Activated CD4-positive, alpha-beta memory T cell treated with anti-CD3 and anti-CD28 coated beads for 36 hours (primary cell): ENCODE measurements around the gene PML. TPM values are rescaled to one million over a fixed set of nuclear protein-coding genes. Genes with fewer than 3 reads are reported as not detected.
A peak's percentile ranks its signal among the peaks of the same experiment; 100 is the strongest.
"Not testable (repeated sequence)": the region's sequence is repeated elsewhere in the genome, so short reads cannot be mapped to it uniquely, and the experiment has no call there.

Experiments
- CTCF ChIA-PET: fragments of 350-600 bp; sonication (Branson Sonifier 250); formaldehyde crosslinking; loops from one replicate; lab custom pipeline; 2021; ENCODE audit warnings: antibody characterized with exemption, inconsistent platforms; lab: Charles Lee
- POLR2A ChIA-PET: fragments of 350-600 bp; sonication (Branson Sonifier 250); formaldehyde crosslinking; loops from one replicate; lab custom pipeline; 2021; ENCODE audit warnings: antibody characterized with exemption; lab: Charles Lee
- DNase-seq: peaks from one replicate; pipeline ENCODE4 v3.0.0-alpha.2; 2020
- H3K27ac Mint-ChIP-seq: one replicate; pipeline ENCODE4 v1.8.0; 2021; ENCODE audit warnings: mixed read lengths
- H3K27me3 Mint-ChIP-seq: one replicate; pipeline ENCODE4 v1.8.0; 2021; ENCODE audit warnings: mixed read lengths
- H3K36me3 Mint-ChIP-seq: one replicate; pipeline ENCODE4 v1.8.0; 2021; ENCODE audit warnings: mixed read lengths
- H3K4me1 Mint-ChIP-seq: one replicate; pipeline ENCODE4 v1.8.0; 2021; ENCODE audit warnings: low read depth, mixed read lengths
- H3K4me3 Mint-ChIP-seq: one replicate; pipeline ENCODE4 v1.8.0; 2021; ENCODE audit warnings: mild to moderate bottlenecking, mixed read lengths
- H3K9me3 Mint-ChIP-seq: one replicate; pipeline ENCODE4 v1.8.0; 2021; ENCODE audit warnings: mixed read lengths
- intact Hi-C: fragments of 100-400 bp; cut with micrococcal nuclease; formaldehyde crosslinking; loops from one replicate; pipeline ENCODE4 v1.15.1; 2023
- total RNA-seq, 2 experiments: library from RNA; stranded (reverse); gene quantifications; one replicate each; pipeline ENCODE4 v1.2.3, GENCODE V29; 2021

Gene PML
- total RNA-seq, 2 experiments from 2014 or later, result 67.6 to 69.8 TPM

DNA sequence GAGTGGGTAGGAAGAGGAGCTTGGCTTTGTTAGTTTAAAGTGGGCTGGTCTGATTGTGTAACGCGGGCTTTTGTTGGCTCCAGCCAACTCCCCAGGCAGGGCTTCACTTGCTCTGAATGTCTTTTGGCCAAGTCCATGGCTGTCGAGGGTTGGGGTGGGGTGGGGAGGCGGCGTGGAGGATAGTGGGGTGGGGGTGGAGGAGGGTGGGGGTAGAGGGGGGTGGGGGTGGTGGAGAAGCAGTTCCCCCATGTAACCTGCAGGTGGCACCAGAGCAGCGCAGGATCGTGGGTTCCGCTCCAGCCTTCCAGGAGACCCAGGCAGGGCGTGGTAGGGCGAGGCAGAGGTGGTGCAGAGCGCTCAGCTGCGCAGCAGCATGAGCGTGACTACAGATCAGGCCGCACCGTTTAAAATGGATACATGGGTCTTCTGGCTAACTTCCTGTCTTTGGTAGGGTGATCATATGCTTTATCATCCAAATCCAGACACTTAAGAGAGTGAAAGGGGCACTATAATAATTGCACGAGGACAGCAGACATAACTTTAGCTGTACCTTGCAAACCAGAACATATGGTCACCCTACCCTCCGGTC lies 59.5 kb downstream of the PML start:
- no peaks in the 10 kb centered on the region for H3K27me3 Mint-ChIP-seq
- DNase-seq, result peak; percentile 83
- ChIA-PET POLR2A (no interaction called here), CTCF (interaction anchor here (0.6 to 4.3 kb wide), 17 partner anchors 9 to 272 kb away, joined by 3 to 28 read pairs (median 5); partner anchors contain the start of genes ISLR2 and PML)
- no peaks in the 10 kb centered on the region for H3K9me3 Mint-ChIP-seq
- intact Hi-C loops, result loop anchor here (5.0 kb wide), 2 partner anchors 73 to 268 kb away; no protein-coding TSS in a partner anchor
- no peak overlapping the region for H3K27ac Mint-ChIP-seq
- no peaks in the 10 kb centered on the region for H3K36me3 Mint-ChIP-seq
- no peak overlapping the region for H3K4me3 Mint-ChIP-seq
- H3K4me1 Mint-ChIP-seq, result peaks cover 5% of the 10 kb centered on the region

DNA sequence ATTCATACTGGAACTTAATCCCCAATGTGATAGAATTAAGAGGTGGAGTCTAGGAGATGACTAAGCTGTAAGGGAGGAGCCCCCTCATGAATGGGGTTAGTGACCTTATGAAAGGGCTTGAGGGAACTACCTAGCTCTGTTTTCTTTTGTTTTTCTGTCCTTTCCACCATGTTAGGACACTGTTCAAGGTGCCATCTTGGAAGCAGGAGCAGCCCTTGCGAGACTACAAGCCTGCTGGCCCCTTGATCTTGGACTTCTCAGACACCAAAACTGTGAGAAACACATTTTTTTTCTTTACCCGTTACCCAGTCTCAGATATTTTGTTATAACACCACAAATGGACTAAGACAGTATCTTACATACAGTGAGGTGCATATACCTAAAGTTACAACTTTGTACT lies 61.3 kb downstream of the PML start:
- peaks cover 14% of the 10 kb centered on the region for H3K4me1 Mint-ChIP-seq
- intact Hi-C loops, result no loop called here
- no peak overlapping the region for H3K4me3 Mint-ChIP-seq
- ChIA-PET CTCF (interaction anchor here (2.4 kb wide), 1 partner anchor 264 kb away, joined by 10 read pairs; no protein-coding TSS in a partner anchor), POLR2A (no interaction called here)
- no peaks in the 10 kb centered on the region for H3K27me3 Mint-ChIP-seq
- H3K9me3 Mint-ChIP-seq, result no peaks in the 10 kb centered on the region
- no peak for DNase-seq
- H3K27ac Mint-ChIP-seq, result no peak overlapping the region
- H3K36me3 Mint-ChIP-seq, result no peaks in the 10 kb centered on the region

DNA sequence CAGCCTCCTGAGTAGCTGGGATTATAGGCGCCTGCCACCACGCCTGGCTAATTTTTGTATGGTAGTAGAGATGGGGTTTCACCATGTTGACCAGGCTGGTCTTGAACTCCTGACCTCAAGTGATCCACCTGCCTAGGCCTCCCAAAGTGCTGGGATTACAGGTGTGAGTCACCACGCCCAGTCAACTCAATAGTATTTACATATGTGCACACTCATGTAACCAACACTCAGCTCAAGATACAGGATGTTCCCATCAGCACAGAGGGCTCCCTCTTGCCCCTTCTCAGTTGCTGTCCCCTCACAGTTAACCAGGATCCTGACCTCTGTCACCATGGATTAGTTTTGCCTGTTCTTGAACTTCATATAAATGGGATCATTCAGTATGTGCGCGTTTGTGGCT lies 61.8 kb downstream of the PML start:
- H3K4me1 Mint-ChIP-seq, result peaks cover 14% of the 10 kb centered on the region
- POLR2A ChIA-PET, H3K9me3 Mint-ChIP-seq, CTCF ChIA-PET, H3K36me3 Mint-ChIP-seq, H3K4me3 Mint-ChIP-seq, H3K27me3 Mint-ChIP-seq, H3K27ac Mint-ChIP-seq, intact Hi-C loops: not testable (repeated sequence)
- DNase-seq, result peak; percentile 41

DNA sequence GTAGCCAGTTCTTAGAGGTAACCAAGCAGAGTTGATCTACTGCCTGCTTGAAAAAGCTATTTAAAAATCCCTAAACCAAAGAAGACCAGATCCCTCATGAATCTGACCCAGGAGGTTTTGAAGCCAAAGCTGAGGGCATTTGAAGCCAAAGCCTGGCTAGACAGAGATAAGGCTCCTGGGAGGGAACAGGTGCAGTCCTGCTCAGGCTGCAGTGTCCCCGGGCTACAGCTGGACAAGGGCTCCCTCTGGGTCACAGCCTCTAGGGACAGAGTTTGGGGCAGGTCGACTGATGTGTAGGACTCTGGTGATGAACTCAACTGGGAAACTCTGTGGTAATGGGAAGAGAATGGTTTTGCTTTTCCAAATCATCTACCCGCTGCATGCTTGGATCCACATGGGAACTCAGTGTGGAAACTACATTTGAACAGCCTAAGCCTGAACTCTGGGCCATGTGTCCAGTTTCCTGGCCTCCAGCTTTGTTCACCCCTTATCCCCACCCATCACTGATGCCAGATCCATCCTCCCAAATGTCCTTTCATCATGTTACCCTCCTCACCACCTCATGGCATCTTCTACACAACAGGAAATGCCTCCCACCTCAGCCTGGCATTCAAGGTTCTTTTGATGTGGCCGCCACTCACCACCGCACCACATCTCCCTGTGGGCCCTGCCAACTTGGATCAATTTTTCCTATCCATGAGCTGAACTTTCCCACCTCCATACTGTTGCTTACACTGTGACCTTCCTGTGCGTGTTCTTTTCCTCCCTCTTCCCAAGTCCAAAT lies 64.7 kb downstream of the PML start:
- H3K4me1 Mint-ChIP-seq, result peaks cover 12% of the 10 kb centered on the region
- H3K27me3 Mint-ChIP-seq, H3K4me3 Mint-ChIP-seq, H3K27ac Mint-ChIP-seq, H3K36me3 Mint-ChIP-seq, DNase-seq, H3K9me3 Mint-ChIP-seq, POLR2A ChIA-PET, intact Hi-C loops: not testable (repeated sequence)
- CTCF ChIA-PET, result interaction anchor here (1.6 kb wide), 2 partner anchors 10 to 86 kb away, joined by 4 to 7 read pairs; no protein-coding TSS in a partner anchor

DNA sequence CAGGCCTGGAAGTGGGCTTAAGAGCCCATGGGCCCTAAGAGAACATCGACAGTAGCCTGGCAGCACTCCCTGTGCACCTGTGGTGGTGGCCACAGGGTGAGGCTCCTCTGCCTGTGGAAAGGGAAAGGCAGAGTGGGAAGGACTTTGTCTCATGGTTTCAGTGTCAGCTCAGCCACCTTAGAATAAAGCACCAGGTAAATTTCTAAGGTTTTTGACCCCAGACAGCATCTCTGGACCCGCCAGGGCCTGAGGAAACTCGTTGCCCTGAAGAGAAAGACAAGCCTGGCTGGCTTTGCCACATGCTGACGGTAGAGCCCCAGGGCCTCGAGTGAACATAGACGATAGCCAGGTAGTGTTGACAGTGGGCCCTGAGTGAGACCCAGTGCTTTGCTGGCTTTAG lies 65.7 kb downstream of the PML start:
- intact Hi-C loops, result no loop called here
- H3K27ac Mint-ChIP-seq, result no peak overlapping the region
- no peak overlapping the region for H3K4me3 Mint-ChIP-seq
- H3K27me3 Mint-ChIP-seq, result no peaks in the 10 kb centered on the region
- no peak for DNase-seq
- POLR2A ChIA-PET, result no interaction called here
- CTCF ChIA-PET, result interaction anchor here (1.6 kb wide), 1 partner anchor 87 kb away, joined by 4 read pairs; no protein-coding TSS in a partner anchor
- H3K4me1 Mint-ChIP-seq, result peaks cover 9% of the 10 kb centered on the region
- H3K36me3 Mint-ChIP-seq, result no peaks in the 10 kb centered on the region
- H3K9me3 Mint-ChIP-seq, result no peaks in the 10 kb centered on the region

DNA sequence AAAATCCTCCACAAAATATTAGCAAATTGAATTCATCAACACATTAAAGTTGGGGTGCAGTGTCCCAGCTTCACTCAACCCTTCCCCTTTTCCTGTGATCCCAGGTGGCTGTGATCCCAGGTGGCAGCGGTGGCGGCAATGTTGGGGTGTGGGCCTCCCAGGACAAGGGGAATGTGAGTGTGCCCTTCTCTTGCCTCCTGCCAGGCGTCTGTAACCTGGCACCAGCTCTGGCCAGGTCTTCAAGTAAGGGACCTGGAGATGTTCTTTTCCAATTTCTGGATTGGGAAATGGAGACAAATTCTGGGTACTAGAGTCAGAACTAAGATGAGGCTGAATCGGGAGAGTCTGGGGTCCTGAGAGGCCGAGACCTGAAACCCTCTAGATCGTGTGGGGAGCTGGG lies 67.7 kb downstream of the PML start:
- DNase-seq, result no peak
- CTCF ChIA-PET, result interaction anchor here (0.6 to 1.4 kb wide), 2 partner anchors 8 to 250 kb away, joined by 3 read pairs; no protein-coding TSS in a partner anchor

DNA sequence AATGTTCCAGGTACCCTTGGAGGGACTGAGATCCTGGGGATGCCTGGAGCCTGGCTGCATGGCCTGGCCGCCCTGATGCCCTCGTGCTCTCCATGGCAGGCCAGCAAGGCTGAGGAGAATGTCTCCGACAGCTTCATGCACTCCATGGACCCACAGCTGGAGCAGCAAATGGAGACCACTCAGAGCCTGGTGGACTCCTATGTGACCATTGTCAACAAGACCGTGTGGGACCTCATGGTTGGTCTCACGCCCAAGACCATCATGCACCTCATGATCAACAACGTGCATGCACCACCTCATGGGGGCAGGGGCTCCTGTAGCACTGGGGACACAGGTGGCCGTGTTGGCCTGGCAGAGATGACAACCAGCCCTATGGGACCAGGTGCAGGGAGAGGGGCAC lies 68.2 kb downstream of the PML start:
- intact Hi-C loops, result no loop called here
- no peaks in the 10 kb centered on the region for H3K9me3 Mint-ChIP-seq
- no peak overlapping the region for H3K4me3 Mint-ChIP-seq
- H3K4me1 Mint-ChIP-seq, result peaks cover 9% of the 10 kb centered on the region
- ChIA-PET POLR2A (no interaction called here), CTCF (interaction anchor here (0.6 to 1.4 kb wide), 2 partner anchors 8 to 249 kb away, joined by 3 read pairs; no protein-coding TSS in a partner anchor)
- no peaks in the 10 kb centered on the region for H3K36me3 Mint-ChIP-seq
- DNase-seq, result no peak
- H3K27ac Mint-ChIP-seq, result no peak overlapping the region
- no peaks in the 10 kb centered on the region for H3K27me3 Mint-ChIP-seq

More for the DNA sequence above, 67.7 kb downstream of the PML start:
- Mint-ChIP-seq H3K9me3 (no peaks in the 10 kb centered on the region), H3K27ac (no peak overlapping the region), H3K36me3 (no peaks in the 10 kb centered on the region), H3K4me1 (peaks cover 9% of the 10 kb centered on the region), H3K27me3 (no peaks in the 10 kb centered on the region), H3K4me3 (no peak overlapping the region)
- POLR2A ChIA-PET, result no interaction called here
- intact Hi-C loops, result no loop called here

DNA sequence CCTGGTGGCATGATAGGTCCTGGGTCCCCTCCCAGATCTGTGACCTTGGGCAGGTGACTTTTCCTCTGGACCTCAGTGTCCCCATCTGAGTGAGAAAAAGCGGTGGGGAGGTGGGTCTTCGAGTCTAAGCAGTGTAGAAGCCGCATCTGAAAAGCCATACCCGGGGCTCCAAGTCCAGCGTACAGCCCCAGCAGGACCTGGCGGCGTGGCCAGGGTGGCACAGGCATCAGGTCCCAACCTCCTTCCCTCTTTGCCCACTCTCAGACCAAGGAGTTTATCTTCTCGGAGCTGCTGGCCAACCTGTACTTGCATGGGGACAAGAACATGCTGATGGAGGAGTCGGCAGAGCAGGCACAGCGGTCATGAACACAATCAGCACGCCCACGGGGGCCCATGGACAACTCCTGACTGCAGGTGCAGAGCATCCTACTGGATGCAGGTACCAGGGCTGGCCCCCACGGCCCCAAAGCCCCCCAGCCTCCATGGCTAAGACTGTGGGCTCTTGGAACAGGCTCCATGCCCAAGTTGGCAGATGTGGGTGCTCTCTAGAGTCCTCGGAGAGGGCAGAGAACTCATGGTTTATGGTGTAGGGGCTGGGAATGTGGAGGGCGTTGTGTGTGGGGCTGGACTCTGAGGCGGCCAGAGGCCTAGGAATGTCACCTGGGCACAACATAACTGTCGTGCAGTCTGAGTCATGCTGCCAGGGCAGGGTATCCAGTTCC lies 69.1 kb downstream of the PML start:
- H3K4me3 Mint-ChIP-seq, POLR2A ChIA-PET, H3K27ac Mint-ChIP-seq, H3K4me1 Mint-ChIP-seq, DNase-seq, H3K36me3 Mint-ChIP-seq, H3K27me3 Mint-ChIP-seq, intact Hi-C loops, H3K9me3 Mint-ChIP-seq: not testable (repeated sequence)
- CTCF ChIA-PET, result interaction anchor here (0.6 to 1.4 kb wide), 2 partner anchors 9 to 91 kb away, joined by 3 read pairs; no protein-coding TSS in a partner anchor

DNA sequence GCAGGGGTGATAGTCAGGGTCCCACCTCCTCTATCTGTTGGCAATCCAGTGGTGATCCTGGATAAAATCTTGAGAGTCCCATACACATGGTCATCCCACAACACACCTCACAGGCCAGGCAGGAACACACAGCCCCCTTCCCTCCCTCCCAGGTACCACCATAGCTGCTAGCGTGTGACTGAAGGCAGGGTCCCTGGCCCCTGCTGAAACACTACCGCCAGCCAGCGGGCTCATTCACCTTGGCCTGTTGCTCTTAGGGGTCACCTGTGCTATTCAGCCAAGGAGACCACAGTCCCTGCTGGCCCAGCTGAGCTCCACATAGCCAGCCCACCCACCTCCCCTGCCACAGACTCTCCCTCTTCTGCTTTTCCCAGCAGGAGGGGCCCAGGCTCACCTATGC lies 69.7 kb downstream of the PML start:
- POLR2A ChIA-PET, H3K27ac Mint-ChIP-seq, H3K27me3 Mint-ChIP-seq, H3K4me3 Mint-ChIP-seq, H3K4me1 Mint-ChIP-seq, H3K9me3 Mint-ChIP-seq, H3K36me3 Mint-ChIP-seq, CTCF ChIA-PET, intact Hi-C loops, DNase-seq: not testable (repeated sequence)

DNA sequence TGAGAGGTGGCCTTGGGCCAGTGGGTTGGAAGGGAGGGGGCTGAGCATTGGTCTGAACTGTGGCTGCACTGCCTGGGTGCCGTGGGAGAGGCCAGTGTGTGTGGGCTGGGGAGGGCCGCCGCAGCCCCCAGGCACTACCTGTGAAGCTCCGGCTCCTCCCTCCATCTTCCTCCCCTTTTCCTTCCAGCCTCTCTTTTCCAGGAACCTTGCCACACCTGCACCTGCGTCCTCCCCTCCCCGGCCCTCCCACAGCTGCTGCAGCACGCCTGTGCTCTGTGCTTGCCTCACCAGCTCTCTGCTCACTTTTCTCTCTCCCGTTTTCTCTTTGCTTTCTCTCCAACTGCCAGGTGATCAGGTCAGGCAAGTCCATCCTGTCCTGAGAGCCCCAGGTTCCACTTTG lies 70.3 kb downstream of the PML start:
- H3K36me3 Mint-ChIP-seq, H3K9me3 Mint-ChIP-seq, H3K27ac Mint-ChIP-seq, DNase-seq, intact Hi-C loops, H3K27me3 Mint-ChIP-seq, POLR2A ChIA-PET, H3K4me1 Mint-ChIP-seq, H3K4me3 Mint-ChIP-seq: not testable (repeated sequence)
- CTCF ChIA-PET, result interaction anchor here (1.4 kb wide), 1 partner anchor 12 kb away, joined by 4 read pairs; no protein-coding TSS in a partner anchor

DNA sequence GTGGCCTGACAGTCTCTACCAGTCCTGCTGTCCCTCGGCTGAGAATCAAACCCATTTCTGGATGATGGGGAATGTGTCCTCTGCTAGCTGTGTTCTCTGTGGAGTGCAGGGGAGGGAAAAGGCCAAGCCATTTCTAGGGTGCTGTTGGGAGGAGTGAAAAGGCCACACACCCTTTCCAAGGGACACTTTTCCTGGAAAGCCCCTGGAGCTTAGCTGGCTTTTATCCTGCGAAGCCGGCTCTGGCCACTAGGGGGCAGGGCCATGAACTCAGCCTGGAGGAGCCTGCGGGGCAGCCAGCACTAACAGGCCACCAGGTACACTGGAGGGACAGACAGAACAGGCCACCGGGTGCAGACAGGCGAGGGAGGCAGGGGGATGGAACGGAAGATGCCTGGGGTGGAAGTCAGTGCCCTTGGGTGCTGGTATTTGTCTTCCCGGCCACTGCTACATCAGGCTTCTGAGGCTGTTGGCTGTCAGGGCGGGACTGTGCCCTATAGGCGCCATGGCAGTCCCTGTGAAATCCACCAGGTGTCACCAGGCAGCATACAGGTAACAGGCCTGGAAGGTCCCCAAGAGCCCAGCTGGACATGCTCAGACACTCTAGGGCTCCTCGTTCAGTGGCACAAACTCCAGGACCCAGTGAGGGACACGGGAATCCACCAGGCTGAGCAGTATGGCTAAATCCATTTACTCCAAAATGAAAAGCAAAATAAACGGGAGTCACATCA lies 71.3 kb downstream of the PML start:
- H3K27ac Mint-ChIP-seq, result not testable (repeated sequence)
- DNase-seq, result peak; percentile 71

More for the DNA sequence above, 71.3 kb downstream of the PML start:
- POLR2A ChIA-PET, intact Hi-C loops, H3K27me3 Mint-ChIP-seq, H3K4me1 Mint-ChIP-seq, H3K36me3 Mint-ChIP-seq, H3K4me3 Mint-ChIP-seq, H3K9me3 Mint-ChIP-seq: not testable (repeated sequence)
- CTCF ChIA-PET, result interaction anchor here (1.4 kb wide), 1 partner anchor 13 kb away, joined by 4 read pairs; no protein-coding TSS in a partner anchor
